H9 (cell line): ENCODE results near the gene OGA. TPM values are rescaled to one million over a fixed set of nuclear protein-coding genes. Genes with fewer than 3 reads are reported as not detected.

ENCODE experiments used
- DNase-seq: peaks from one replicate; pipeline ENCODE4 v3.0.0-alpha.2; 2017
- H2AFZ ChIP-seq: one replicate; pipeline ENCODE4 v1.6.1; 2013; ENCODE audit warnings: mild to moderate bottlenecking, low read length, control low read depth, moderate library complexity
- H2AK5ac ChIP-seq: 2 replicates; pipeline ENCODE4 v1.6.1; 2013; ENCODE audit warnings: low read length, control low read depth, mixed read lengths; ENCODE audit not compliant: insufficient read length
- H2BK120ac ChIP-seq: one replicate; pipeline ENCODE4 v1.6.1; 2013; ENCODE audit warnings: low read depth, mild to moderate bottlenecking, low read length, control low read depth, inconsistent platforms; ENCODE audit not compliant: poor library complexity, severe bottlenecking
- H2BK12ac ChIP-seq: 2 replicates; pipeline ENCODE4 v1.6.1; 2013; ENCODE audit warnings: low read length, control low read depth, mixed read lengths, low read depth; ENCODE audit not compliant: insufficient read length
- H2BK15ac ChIP-seq: 2 replicates; pipeline ENCODE4 v1.6.1; 2013; ENCODE audit warnings: low read depth, low read length, control low read depth
- H2BK20ac ChIP-seq: one replicate; pipeline ENCODE4 v1.6.1; 2013; ENCODE audit warnings: low read depth, mild to moderate bottlenecking, low read length, control low read depth, inconsistent platforms; ENCODE audit not compliant: poor library complexity, severe bottlenecking
- H2BK5ac ChIP-seq: 2 replicates; pipeline ENCODE4 v1.6.1; 2013; ENCODE audit warnings: low read length, control low read depth, mixed read lengths; ENCODE audit not compliant: insufficient read length
- H3K14ac ChIP-seq: 2 replicates; pipeline ENCODE4 v1.6.1; 2013; ENCODE audit warnings: low read length, control low read depth; ENCODE audit not compliant: insufficient read depth
- H3K18ac ChIP-seq: 2 replicates; pipeline ENCODE4 v1.6.1; 2013; ENCODE audit warnings: low read depth, mild to moderate bottlenecking, mixed read lengths, low read length, control low read depth; ENCODE audit not compliant: insufficient read length
- H3K23ac ChIP-seq: 2 replicates; pipeline ENCODE4 v1.6.1; 2013; ENCODE audit warnings: low read length, control low read depth, mixed read lengths, low read depth; ENCODE audit not compliant: insufficient read length
- H3K23me2 ChIP-seq: 2 replicates; pipeline ENCODE4 v1.6.1; 2013; ENCODE audit warnings: low read depth, mild to moderate bottlenecking, mixed read lengths, low read length, control low read depth; ENCODE audit not compliant: insufficient read length, poor library complexity, severe bottlenecking
- H3K27ac ChIP-seq: 2 replicates; pipeline ENCODE4 v1.5.1; 2013; ENCODE audit warnings: low read length, control low read depth, mixed read lengths, low read depth; ENCODE audit not compliant: insufficient read length
- H3K27me3 ChIP-seq: 2 replicates; pipeline ENCODE4 v1.6.1; 2013; ENCODE audit warnings: low read length, control low read depth, inconsistent platforms; ENCODE audit not compliant: insufficient read depth
- H3K4ac ChIP-seq: 2 replicates; pipeline ENCODE4 v1.6.1; 2013; ENCODE audit warnings: low read depth, mild to moderate bottlenecking, control low read depth, inconsistent platforms, low read length, moderate library complexity
- H3K4me1 ChIP-seq: 2 replicates; pipeline ENCODE4 v1.6.1; 2013; ENCODE audit warnings: low read length, control low read depth, inconsistent platforms; ENCODE audit not compliant: insufficient read depth
- H3K4me2 ChIP-seq: 2 replicates; pipeline ENCODE4 v1.6.1; 2013; ENCODE audit warnings: low read length, control low read depth, mixed read lengths; ENCODE audit not compliant: insufficient read length, insufficient read depth
- H3K56ac ChIP-seq: 2 replicates; pipeline ENCODE4 v1.6.1; 2013; ENCODE audit warnings: low read depth, mild to moderate bottlenecking, mixed read lengths, low read length, control low read depth; ENCODE audit not compliant: insufficient read length
- H3K79me1 ChIP-seq: 2 replicates; pipeline ENCODE4 v1.6.1; 2013; ENCODE audit warnings: low read depth, mild to moderate bottlenecking, moderate library complexity, low read length, control low read depth, inconsistent platforms; ENCODE audit not compliant: insufficient read depth, poor library complexity, severe bottlenecking
- H3K79me2 ChIP-seq: 2 replicates; pipeline ENCODE4 v1.6.1; 2013; ENCODE audit warnings: low read length, control low read depth, inconsistent platforms; ENCODE audit not compliant: insufficient read depth
- H3K9ac ChIP-seq: 2 replicates; pipeline ENCODE4 v1.6.1; 2013; ENCODE audit warnings: low read length, control low read depth, mixed read lengths; ENCODE audit not compliant: insufficient read length; ENCODE audit errors: extremely low read depth
- H3K9me3 ChIP-seq: one replicate; pipeline ENCODE4 v1.6.1; 2013; ENCODE audit warnings: low read depth, low read length, inconsistent platforms; ENCODE audit not compliant: control insufficient read depth
- H3T11ph ChIP-seq: one replicate; pipeline ENCODE4 v1.6.1; 2013; ENCODE audit warnings: mild to moderate bottlenecking, low read length, control low read depth, inconsistent platforms
- H4K20me1 ChIP-seq: one replicate; pipeline ENCODE4 v1.6.1; 2013; ENCODE audit not compliant: control insufficient read depth, insufficient read length, insufficient read depth
- H4K5ac ChIP-seq: 2 replicates; pipeline ENCODE4 v1.6.1; 2013; ENCODE audit warnings: low read depth, mild to moderate bottlenecking, mixed read lengths, low read length, control low read depth; ENCODE audit not compliant: insufficient read length
- H4K8ac ChIP-seq: replicated peaks from 2 replicates; pipeline ENCODE4 v1.6.1; 2013; ENCODE audit warnings: low read length, control low read depth, mixed read lengths, low read depth; ENCODE audit not compliant: insufficient read length
- H4K91ac ChIP-seq: 2 replicates; pipeline ENCODE4 v1.6.1; 2013; ENCODE audit warnings: low read depth, mild to moderate bottlenecking, moderate library complexity, mixed read lengths, low read length, control low read depth; ENCODE audit not compliant: insufficient read length
- H3K27ac Mint-ChIP-seq, 3 experiments: 2 replicates in 2 of 3; 3 replicates in 1 of 3; pipeline ENCODE4 v1.8.0; 2020 to 2021; ENCODE audit warnings: mixed read lengths in 3 of 3, mild to moderate bottlenecking in 1 of 3, moderate library complexity in 1 of 3
- H3K27me3 Mint-ChIP-seq: 2 replicates; pipeline ENCODE4 v1.8.0; 2021; ENCODE audit warnings: low read depth, mild to moderate bottlenecking, moderate library complexity, mixed read lengths
- H3K36me3 Mint-ChIP-seq, 3 experiments: 2 replicates in 2 of 3; 3 replicates in 1 of 3; pipeline ENCODE4 v1.8.0; 2020 to 2021; ENCODE audit warnings: low read depth in 3 of 3, mixed read lengths in 3 of 3; ENCODE audit not compliant: insufficient read depth in 1 of 3
- H3K4me1 Mint-ChIP-seq, 2 experiments: 2 replicates each; pipeline ENCODE4 v1.8.0; 2020; ENCODE audit warnings: mixed read lengths in 2 of 2
- H3K4me3 Mint-ChIP-seq, 2 experiments: 2 replicates in 1 of 2; 3 replicates in 1 of 2; pipeline ENCODE4 v1.8.0; 2020 to 2021; ENCODE audit warnings: mild to moderate bottlenecking in 2 of 2, mixed read lengths in 2 of 2, moderate library complexity in 1 of 2
- H3K9me3 Mint-ChIP-seq, 2 experiments: 2 replicates in 1 of 2; 3 replicates in 1 of 2; pipeline ENCODE4 v1.8.0; 2020; ENCODE audit warnings: mild to moderate bottlenecking in 2 of 2, mixed read lengths in 2 of 2, moderate library complexity in 1 of 2
- CTCF ChIP-seq: fragments of 200-600 bp; sonication (generic); conservative IDR thresholded peaks from 3 replicates; pipeline ENCODE4 v1.8.0; 2021; ENCODE audit warnings: antibody characterized with exemption, mild to moderate bottlenecking
- WGBS: extraction: QIAGEN DNeasy Blood & Tissue Kit; methylation state at CpG from one replicate; pipeline ENCODE4 v1.1.7; 2013; ENCODE audit warnings: missing lambda C conversion rate, low lambda C conversion rate, mixed read lengths; ENCODE audit not compliant: insufficient read length; ENCODE audit errors: extremely low coverage; 5-methylcytosine and 5-hydroxymethylcytosine counted together
- total RNA-seq: library from RNA; stranded (reverse); gene quantifications from 2 replicates; pipeline ENCODE4 v1.2.1, GENCODE V29; 2021

OGA gene
- total RNA-seq, 1 experiment from 2014 or later = 125 TPM

GRCh38 chr10:101761226-101761625 is 57.0 kb downstream of the OGA start:
- Histone ChIP-seq H2BK5ac (no peak overlapping the region), H3K4me1 (no peaks in the 10 kb centered on the region; the same call in 1 of the 2 replicates), H3K23me2 (no peaks in the 10 kb centered on the region), H3K18ac (no peak overlapping the region), H3K56ac (no peak overlapping the region), H3K4me2 (no peak overlapping the region), H2BK12ac (no peak overlapping the region), H4K8ac (no peak overlapping the region), H2BK20ac (no peak overlapping the region), H4K5ac (no peak overlapping the region), H3K14ac (no peak overlapping the region), H3K9ac (no peak overlapping the region), H3K27me3 (no peaks in the 10 kb centered on the region; the same call in 1 of the 2 replicates), H4K20me1 (no peaks in the 10 kb centered on the region), H3T11ph (no peak overlapping the region), H2BK15ac (no peak overlapping the region), H3K23ac (no peak overlapping the region), H3K9me3 (no peaks in the 10 kb centered on the region), H3K27ac (no peak overlapping the region), H3K4ac (no peak overlapping the region), H4K91ac (no peak overlapping the region), H3K79me2 (no peaks in the 10 kb centered on the region), H2AK5ac (no peak overlapping the region), H3K79me1 (no peaks in the 10 kb centered on the region), H2AFZ (no peak overlapping the region), H2BK120ac (no peak overlapping the region)
- H3K9me3 Mint-ChIP-seq = no peaks in the 10 kb centered on the region; a peak in 1 of 5 replicates
- H3K4me1 Mint-ChIP-seq = peaks cover 12 to 25% of the 10 kb centered on the region in 2 experiments
- no peak overlapping the region for H3K4me3 Mint-ChIP-seq
- no peaks in the 10 kb centered on the region for H3K36me3 Mint-ChIP-seq
- no peak overlapping the region for H3K27ac Mint-ChIP-seq
- peaks cover 26% of the 10 kb centered on the region for H3K27me3 Mint-ChIP-seq
- TF ChIP-seq CTCF = no peak
- DNase-seq = no peak
- no CpG with 5 or more reads among the region's 9 CpGs for WGBS
